NB4 (cell line): ENCODE data around the gene ISY1.

Source experiments
- CTCF ChIP-seq: IDR thresholded peaks from one replicate; pipeline ENCODE4 v1.5.1; 2012; ENCODE audit warnings: low read depth, low read length
- MAX ChIP-seq: IDR thresholded peaks from 2 replicates; pipeline ENCODE4 v1.6.1; 2011; ENCODE audit warnings: low read depth, low read length
- POLR2A ChIP-seq: IDR thresholded peaks from 2 replicates; pipeline ENCODE4 v1.6.1; 2011; ENCODE audit warnings: mild to moderate bottlenecking; ENCODE audit not compliant: insufficient read length; ENCODE audit errors: extremely low read depth

GRCh38 chr3:129121016-129121791 lies 39.7 kb downstream of the ISY1 start:
- TF ChIP-seq CTCF (no peak), POLR2A (no peak), MAX (no peak)
